Spleen (tissue), 7 donors: Measurements from ENCODE around the gene BAHCC1.

Experiments
- CTCF ChIP-seq, 11 experiments: fragments of 200-600 bp in 7 of 11; fragments of 450-650 bp in 4 of 11; sonication (generic) in 4 of 11; IDR thresholded peaks in 8 of 11; conservative IDR thresholded peaks in 3 of 11; 1 replicate in 7 of 11; 2 replicates in 4 of 11; pipeline versions ENCODE4 v1.4.0 to v1.8.0; 2016 to 2021; ENCODE audit warnings: antibody characterized with exemption in 11 of 11, inconsistent platforms in 4 of 11, mild to moderate bottlenecking in 1 of 11
- POLR2A ChIP-seq, 3 donors: fragments of 450-650 bp; IDR thresholded peaks; one replicate each; pipeline ENCODE4 v1.5.1; 2017; ENCODE audit warnings: antibody characterized with exemption in 3 of 3, mild to moderate bottlenecking in 1 of 3
- donor health status: DM: no; HTN: no; CAD: no; lungs with moderate emphysema.
- donor health status: DM: no; HTN: no; CAD: no.
- donor health status: DM: no; HTN: no; CAD: no.

GRCh38 chr17:81384929-81385319 lies 10.3 kb upstream of the BAHCC1 start:
- TF ChIP-seq CTCF (IDR thresholded peaks at IDR 0.05 in 8 of 11, conservative IDR thresholded peaks at IDR 0.05 in 3 of 11) (no peak), POLR2A (IDR thresholded peaks at IDR 0.05) (no peak)
